ENCODE results near the gene FEN1. TPM values are rescaled to one million over a fixed set of nuclear protein-coding genes. Genes with fewer than 3 reads are reported as not detected.

Gene FEN1
- total and polyA plus RNA-seq, 2 donors (not counting 1 experiment from before 2014, with no cell fraction given), result 3.4 to 9.8 TPM

DNA sequence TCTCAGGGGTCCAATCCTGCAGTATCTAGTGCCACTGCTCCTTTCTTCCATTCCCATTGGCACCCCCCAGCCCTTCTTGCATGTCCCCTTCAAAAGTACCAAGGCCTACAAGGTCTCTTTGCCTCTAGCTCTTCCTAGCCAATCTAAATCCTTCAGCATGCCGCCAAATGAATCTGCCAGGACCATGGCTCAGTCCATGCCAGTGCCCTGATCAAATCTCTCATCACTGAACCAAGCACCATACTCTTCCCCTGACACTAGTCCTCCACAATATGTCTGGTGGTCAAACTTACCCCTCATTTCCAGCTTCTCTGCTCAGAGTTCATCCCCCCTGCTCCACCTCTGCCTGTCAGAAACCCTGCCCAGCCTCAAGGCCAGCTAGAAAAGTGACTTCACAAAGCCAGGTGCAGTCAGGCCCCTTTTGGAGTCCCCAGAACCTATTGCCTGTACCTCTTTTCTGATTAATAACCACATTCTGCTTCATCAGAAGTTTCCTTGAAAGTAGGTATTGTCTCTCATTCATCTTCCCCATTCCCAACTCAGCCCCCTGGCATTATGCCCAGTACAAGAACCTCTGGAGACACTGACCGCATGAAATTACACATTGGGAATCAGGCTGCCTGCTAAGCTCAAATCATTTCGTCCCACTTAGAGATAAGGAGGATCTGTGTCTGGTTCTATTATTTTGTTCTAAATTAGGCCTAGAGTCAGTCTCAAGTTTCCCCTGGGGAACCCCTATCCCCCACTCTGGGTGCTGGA lies 11.4 kb downstream of the FEN1 start:
- no peaks in the 10 kb centered on the region for H3K27me3 Mint-ChIP-seq
- H3K4me1 ChIP-seq (ENCODE audit: control insufficient read depth in 2 of 2, insufficient read depth in 2 of 2, low read length in 2 of 2), result no peaks in the 10 kb centered on the region
- H3K4me3 ChIP-seq (ENCODE audit: control extremely low read depth in 1 of 5, extremely low read depth in 1 of 5, insufficient read depth in 1 of 5, low read depth in 2 of 5, low read length in 4 of 5), result no peak overlapping the region
- H3K27ac Mint-ChIP-seq, result no peak overlapping the region
- no peak for ATAC-seq (ENCODE audit: low read depth)
- H3K4me2 ChIP-seq (replicated peaks; ENCODE audit: low read depth, low read length, poor library complexity, severe bottlenecking), result no peak overlapping the region
- intact Hi-C loops (cut with micrococcal nuclease), result no loop called here
- H3K27me3 ChIP-seq (replicated peaks in 1 of 4; ENCODE audit: control extremely low read depth in 1 of 4, control insufficient read depth in 3 of 4, insufficient read depth in 4 of 4, low read length in 3 of 4), result no peaks in the 10 kb centered on the region
- no peaks in the 10 kb centered on the region for H3K9me3 ChIP-seq (ENCODE audit: control extremely low read depth in 1 of 3, control insufficient read depth in 2 of 3, insufficient read depth in 1 of 3, low read length in 2 of 3)
- no peak overlapping the region for H3K4me3 Mint-ChIP-seq
- H3K27ac ChIP-seq (ENCODE audit: low read length in 2 of 2), result no peak overlapping the region
- ChIA-PET POLR2A (no interaction called here), CTCF (interaction anchor here (0.8 to 1.4 kb wide), 3 partner anchors 16 to 278 kb away, joined by 3 to 4 read pairs (median 3); no protein-coding TSS in a partner anchor)
- H3K4me1 Mint-ChIP-seq, result no peaks in the 10 kb centered on the region
- TF ChIP-seq, protein P1, sequence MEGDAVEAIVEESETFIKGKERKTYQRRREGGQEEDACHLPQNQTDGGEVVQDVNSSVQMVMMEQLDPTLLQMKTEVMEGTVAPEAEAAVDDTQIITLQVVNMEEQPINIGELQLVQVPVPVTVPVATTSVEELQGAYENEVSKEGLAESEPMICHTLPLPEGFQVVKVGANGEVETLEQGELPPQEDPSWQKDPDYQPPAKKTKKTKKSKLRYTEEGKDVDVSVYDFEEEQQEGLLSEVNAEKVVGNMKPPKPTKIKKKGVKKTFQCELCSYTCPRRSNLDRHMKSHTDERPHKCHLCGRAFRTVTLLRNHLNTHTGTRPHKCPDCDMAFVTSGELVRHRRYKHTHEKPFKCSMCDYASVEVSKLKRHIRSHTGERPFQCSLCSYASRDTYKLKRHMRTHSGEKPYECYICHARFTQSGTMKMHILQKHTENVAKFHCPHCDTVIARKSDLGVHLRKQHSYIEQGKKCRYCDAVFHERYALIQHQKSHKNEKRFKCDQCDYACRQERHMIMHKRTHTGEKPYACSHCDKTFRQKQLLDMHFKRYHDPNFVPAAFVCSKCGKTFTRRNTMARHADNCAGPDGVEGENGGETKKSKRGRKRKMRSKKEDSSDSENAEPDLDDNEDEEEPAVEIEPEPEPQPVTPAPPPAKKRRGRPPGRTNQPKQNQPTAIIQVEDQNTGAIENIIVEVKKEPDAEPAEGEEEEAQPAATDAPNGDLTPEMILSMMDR (IDR thresholded peaks at IDR 0.05), result no peak
- no peak for TF ChIP-seq EZH2 (IDR thresholded peaks at IDR 0.05; ENCODE audit: borderline replicate concordance, insufficient read depth, low read depth, low read length, poor library complexity, severe bottlenecking)
- H2AFZ ChIP-seq (ENCODE audit: insufficient read depth, low read depth, low read length, poor library complexity, severe bottlenecking), result no peak overlapping the region
- H4K20me1 ChIP-seq (ENCODE audit: control insufficient read depth, insufficient read depth, low read length, poor library complexity, severe bottlenecking), result no peaks in the 10 kb centered on the region
- peaks cover 5% of the 10 kb centered on the region for H3K79me2 ChIP-seq (ENCODE audit: control insufficient read depth, insufficient read depth, low read length)
- no peak for DNase-seq
- 100% methylated on average over 1 of the region's 3 CpGs for WGBS (ENCODE audit: insufficient coverage)
- H3K9ac ChIP-seq (ENCODE audit: low read length), result no peak overlapping the region
- H3K9me3 Mint-ChIP-seq (ENCODE audit: insufficient read depth), result no peaks in the 10 kb centered on the region
- no peaks in the 10 kb centered on the region for H3K36me3 ChIP-seq (replicated peaks in 1 of 2; ENCODE audit: control extremely low read depth in 1 of 2, control insufficient read depth in 1 of 2, extremely low read depth in 1 of 2, insufficient read depth in 2 of 2, low read length in 1 of 2)

DNA sequence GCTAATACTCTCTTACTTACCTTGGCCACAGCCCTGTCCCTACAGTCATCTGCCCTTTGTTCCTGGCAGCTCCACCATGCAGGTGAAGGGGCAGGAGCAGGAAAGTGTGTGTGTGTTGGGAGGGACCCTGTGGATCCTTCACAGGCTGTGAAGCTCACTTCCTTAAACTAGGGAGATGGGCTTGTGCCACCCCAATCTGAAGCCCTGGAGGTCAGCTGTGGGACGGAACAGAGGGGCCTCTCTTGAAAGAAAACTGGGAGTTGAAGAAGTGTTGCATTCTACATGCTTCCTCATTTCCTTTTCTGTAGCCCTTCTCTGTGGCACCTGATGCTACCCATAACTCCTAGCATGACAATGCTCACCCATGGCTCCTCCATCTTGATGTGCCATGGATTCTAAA lies 12.4 kb downstream of the FEN1 start:
- intact Hi-C loops (cut with micrococcal nuclease), result no loop called here
- ATAC-seq (ENCODE audit: low read depth), result no peak
- 80% methylated on average over 1 of the region's 1 CpG for WGBS (ENCODE audit: insufficient coverage)

More for the DNA sequence above, 12.4 kb downstream of the FEN1 start:
- Histone ChIP-seq H2AFZ (ENCODE audit: insufficient read depth, low read depth, low read length, poor library complexity, severe bottlenecking) (no peak overlapping the region), H3K9ac (ENCODE audit: low read length) (no peak overlapping the region), H3K4me2 (replicated peaks; ENCODE audit: low read depth, low read length, poor library complexity, severe bottlenecking) (no peak overlapping the region), H3K4me3 (ENCODE audit: control extremely low read depth in 1 of 5, extremely low read depth in 1 of 5, insufficient read depth in 1 of 5, low read depth in 2 of 5, low read length in 4 of 5) (no peak overlapping the region), H3K36me3 (replicated peaks in 1 of 2; ENCODE audit: control extremely low read depth in 1 of 2, control insufficient read depth in 1 of 2, extremely low read depth in 1 of 2, insufficient read depth in 2 of 2, low read length in 1 of 2) (no peaks in the 10 kb centered on the region), H3K27ac (ENCODE audit: low read length in 2 of 2) (no peak overlapping the region), H3K79me2 (ENCODE audit: control insufficient read depth, insufficient read depth, low read length) (peaks cover 5% of the 10 kb centered on the region), H3K4me1 (ENCODE audit: control insufficient read depth in 2 of 2, insufficient read depth in 2 of 2, low read length in 2 of 2) (no peaks in the 10 kb centered on the region), H3K9me3 (ENCODE audit: control extremely low read depth in 1 of 3, control insufficient read depth in 2 of 3, insufficient read depth in 1 of 3, low read length in 2 of 3) (no peaks in the 10 kb centered on the region), H3K27me3 (replicated peaks in 1 of 4; ENCODE audit: control extremely low read depth in 1 of 4, control insufficient read depth in 3 of 4, insufficient read depth in 4 of 4, low read length in 3 of 4) (no peaks in the 10 kb centered on the region), H4K20me1 (ENCODE audit: control insufficient read depth, insufficient read depth, low read length, poor library complexity, severe bottlenecking) (no peaks in the 10 kb centered on the region)
- no peak for DNase-seq
- Mint-ChIP-seq H3K27ac (no peak overlapping the region), H3K4me3 (no peak overlapping the region), H3K4me1 (no peaks in the 10 kb centered on the region), H3K9me3 (ENCODE audit: insufficient read depth) (no peaks in the 10 kb centered on the region), H3K27me3 (no peaks in the 10 kb centered on the region)
- CTCF ChIA-PET, result interaction anchor here (1.4 to 3.9 kb wide), 3 partner anchors 8 to 277 kb away, joined by 3 to 29 read pairs (median 4); no protein-coding TSS in a partner anchor
- POLR2A ChIA-PET, result no interaction called here
- TF ChIP-seq, protein P1 (IDR thresholded peaks at IDR 0.05), result no peak

Data from B cell (primary cell).